UCSD-AML1 (cell line): ENCODE results near the gene CGGBP1.
A peak's percentile ranks its signal among the peaks of the same experiment; 100 is the strongest.
"Not testable (repeated sequence)": the region's sequence is repeated elsewhere in the genome, so short reads cannot be mapped to it uniquely, and the experiment has no call there.

Source experiments
- DNase-seq: peaks from one replicate; lab custom pipeline; 2025; ENCODE audit not compliant: unreplicated experiment; lab: John Stamatoyannopoulos, UW

CGGBP1 gene

GRCh38 chr3:88034491-88035275 lies 24.1 kb downstream of the CGGBP1 start:
- DNase-seq: no peak

GRCh38 chr3:88033808-88034207 lies 25.0 kb downstream of the CGGBP1 start:
- DNase-seq: no peak

GRCh38 chr3:88033079-88033478 lies 25.7 kb downstream of the CGGBP1 start:
- DNase-seq: no peak

GRCh38 chr3:88032245-88032644 lies 26.6 kb downstream of the CGGBP1 start:
- DNase-seq: no peak

DNA sequence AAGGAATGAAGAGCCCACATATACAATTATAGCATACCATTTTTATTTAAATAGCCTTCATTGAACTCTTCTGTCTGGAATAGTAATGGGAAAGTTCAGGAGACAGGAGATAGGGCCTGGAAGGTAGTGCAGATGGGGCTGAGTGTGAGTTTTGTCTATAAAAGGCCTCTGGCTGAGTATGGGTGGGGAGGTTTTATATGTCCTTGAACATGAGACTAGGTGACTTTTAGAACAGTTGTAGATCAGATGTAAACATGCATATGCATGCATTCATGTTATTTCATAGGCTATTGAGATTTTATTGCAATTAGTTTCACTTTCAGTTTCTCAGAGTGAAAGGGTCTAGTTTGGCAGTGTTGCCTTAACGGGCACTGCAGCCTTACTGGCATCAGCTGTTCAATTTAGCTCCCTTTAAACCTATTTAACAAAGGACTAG lies 27.1 kb downstream of the CGGBP1 start:
- peak; percentile 5 for DNase-seq

GRCh38 chr3:88030210-88030609 lies 28.6 kb downstream of the CGGBP1 start:
- DNase-seq: no peak

DNA sequence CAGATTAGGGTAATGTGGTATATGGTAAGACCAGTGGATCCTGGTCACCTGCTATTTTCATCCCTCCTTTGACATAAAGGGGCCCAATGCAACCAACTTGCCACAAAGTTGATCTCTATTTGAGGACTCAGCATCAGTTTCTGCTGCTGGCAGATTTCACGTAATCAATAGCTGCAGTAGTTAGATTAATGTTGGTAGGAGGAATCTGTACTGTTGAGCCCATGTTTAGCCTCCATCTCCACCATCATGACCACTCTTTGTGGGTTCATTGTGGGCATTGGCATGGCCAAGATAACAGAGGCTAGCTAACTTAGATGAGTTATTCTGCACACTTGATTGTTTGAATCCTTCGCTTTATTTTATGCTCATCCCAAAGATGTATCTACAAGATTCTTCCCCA lies 29.9 kb downstream of the CGGBP1 start:
- DNase-seq: no peak

DNA sequence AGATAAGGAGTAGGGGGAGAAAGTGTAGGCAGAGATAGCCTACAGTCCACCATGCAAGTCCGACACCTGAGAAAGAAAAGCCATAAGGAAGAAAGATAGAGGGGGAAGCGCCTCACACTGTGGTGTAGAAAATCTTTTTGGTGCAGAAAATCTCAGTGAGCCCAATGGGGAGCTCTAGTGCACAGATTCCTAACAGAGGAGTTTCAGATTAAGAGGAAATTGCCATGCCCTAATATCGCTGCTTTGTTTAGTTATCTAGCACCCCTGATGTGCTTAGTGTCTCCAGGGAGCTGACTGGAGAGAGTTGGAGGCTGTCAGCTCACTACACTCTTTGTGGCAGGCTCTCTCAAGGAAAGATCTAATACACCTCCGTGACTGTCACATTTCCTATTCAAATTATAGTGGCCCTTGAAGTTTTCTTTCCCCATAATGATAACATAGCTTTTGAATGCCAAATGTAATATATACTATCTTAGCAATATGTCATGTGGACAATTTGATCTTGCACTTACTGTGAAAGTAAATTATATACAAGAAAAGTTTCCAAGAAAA lies 33.7 kb downstream of the CGGBP1 start:
- DNase-seq: no peak

GRCh38 chr3:88019024-88019423 lies 39.8 kb downstream of the CGGBP1 start:
- DNase-seq: no peak

DNA sequence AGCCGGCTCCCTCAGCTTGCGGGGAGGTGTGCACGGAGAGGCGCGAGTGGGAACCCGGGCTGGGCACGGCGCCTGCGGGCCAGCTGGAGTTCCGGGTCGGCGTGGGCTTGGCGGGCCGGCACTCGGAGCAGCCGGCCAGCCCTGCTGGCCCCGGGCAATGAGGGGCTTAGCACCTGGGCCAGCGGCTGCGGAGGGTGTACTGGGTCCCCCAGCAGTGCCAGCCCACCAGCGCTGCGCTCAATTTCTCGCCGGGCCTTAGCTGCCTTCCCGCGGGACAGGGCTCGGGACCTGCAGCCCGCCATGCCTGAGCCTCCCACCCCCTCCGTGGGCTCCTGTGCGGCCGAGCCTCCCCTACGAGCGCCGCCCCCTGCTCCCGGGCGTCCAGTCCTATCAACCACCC lies 43.1 kb downstream of the CGGBP1 start:
- not testable (repeated sequence) for DNase-seq

DNA sequence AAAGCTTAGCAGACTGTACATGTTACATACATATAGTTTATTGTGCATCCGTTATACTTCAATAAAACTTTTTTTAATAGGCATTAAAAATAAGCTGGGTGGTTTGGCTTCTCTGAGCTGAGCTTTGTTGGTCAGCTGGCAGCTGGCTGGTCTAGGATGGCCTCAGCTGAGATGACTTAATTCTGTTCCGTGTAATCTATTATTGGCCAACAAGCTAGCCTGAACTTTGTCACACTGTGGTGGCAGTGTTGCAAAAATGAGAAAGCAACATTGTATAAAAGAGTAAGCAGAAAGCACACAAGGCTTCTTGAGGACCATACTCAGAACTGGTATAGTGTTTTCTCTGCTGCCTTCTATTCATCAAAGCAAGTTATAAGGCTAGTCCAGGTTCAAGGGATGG lies 45.2 kb downstream of the CGGBP1 start:
- DNase-seq: no peak

DNA sequence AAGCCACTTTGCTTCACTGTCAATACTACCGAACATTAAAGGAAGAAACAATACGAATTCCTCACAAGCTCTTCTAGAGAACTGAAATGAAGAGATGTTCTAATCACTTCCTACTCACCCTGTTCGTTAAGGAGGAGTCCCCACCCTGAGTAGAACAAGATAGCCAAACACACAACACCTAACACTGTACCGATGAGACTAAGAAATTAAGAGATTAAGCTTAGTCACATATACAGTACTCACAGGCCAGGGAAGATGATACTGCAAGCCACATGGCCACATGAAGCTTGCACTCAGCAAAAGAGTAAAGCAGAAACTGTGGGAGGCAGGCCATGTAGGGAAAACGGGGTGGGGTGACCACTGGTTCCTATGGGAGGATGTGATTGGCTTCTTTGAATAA lies 48.0 kb downstream of the CGGBP1 start:
- DNase-seq: no peak

DNA sequence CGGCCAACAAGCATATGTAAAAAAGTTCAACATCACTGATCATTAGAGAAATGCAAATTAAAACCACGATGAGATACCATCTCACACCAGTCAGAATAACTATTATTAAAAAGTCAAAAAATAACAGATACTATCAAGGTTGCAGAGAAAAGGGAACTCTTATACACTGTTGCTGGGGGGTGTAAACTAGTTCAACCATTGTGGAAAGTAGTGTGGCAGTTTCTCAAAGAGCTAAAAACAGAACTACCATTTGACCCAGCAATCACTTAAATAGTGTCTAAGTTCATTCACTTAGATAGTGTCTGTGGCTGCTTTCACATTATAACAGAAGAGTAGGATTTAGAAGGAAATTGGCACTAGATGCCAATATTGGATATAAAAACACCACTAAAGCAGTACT lies 49.7 kb downstream of the CGGBP1 start:
- no peak for DNase-seq

GRCh38 chr3:88005066-88005465 lies 53.7 kb downstream of the CGGBP1 start:
- DNase-seq: no peak

GRCh38 chr3:88003115-88003755 lies 55.6 kb downstream of the CGGBP1 start:
- DNase-seq: no peak

DNA sequence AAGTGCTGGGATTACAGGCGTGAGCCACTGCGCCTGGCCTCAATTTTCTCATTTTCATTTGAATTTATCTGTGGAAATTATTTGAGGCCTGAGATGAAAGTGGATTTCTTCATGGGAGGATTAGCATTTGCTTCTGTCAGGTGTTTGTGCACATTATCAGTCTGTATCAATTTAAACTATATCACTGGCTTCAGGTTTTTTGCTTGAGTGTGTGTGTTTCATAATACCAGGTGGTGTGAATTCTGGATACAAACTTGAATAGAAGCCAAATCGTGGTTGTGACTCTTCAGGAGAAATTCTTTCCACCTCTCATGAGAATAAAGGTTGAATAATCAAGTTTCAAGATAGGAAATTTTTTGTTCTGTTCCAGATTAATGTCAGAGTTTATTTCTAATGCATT lies 56.4 kb downstream of the CGGBP1 start:
- DNase-seq: no peak
